ENCODE results near the gene SLC16A10.
A peak's percentile ranks its signal among the peaks of the same experiment; 100 is the strongest.

SLC16A10 gene

GRCh38 chr6:111258615-111259088, 171.3 kb downstream of the SLC16A10 start:
- H3K27ac ChIP-seq, result peak overlapping the region; percentile 88
- TF ChIP-seq, protein P1, sequence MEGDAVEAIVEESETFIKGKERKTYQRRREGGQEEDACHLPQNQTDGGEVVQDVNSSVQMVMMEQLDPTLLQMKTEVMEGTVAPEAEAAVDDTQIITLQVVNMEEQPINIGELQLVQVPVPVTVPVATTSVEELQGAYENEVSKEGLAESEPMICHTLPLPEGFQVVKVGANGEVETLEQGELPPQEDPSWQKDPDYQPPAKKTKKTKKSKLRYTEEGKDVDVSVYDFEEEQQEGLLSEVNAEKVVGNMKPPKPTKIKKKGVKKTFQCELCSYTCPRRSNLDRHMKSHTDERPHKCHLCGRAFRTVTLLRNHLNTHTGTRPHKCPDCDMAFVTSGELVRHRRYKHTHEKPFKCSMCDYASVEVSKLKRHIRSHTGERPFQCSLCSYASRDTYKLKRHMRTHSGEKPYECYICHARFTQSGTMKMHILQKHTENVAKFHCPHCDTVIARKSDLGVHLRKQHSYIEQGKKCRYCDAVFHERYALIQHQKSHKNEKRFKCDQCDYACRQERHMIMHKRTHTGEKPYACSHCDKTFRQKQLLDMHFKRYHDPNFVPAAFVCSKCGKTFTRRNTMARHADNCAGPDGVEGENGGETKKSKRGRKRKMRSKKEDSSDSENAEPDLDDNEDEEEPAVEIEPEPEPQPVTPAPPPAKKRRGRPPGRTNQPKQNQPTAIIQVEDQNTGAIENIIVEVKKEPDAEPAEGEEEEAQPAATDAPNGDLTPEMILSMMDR (conservative IDR thresholded peaks at IDR 0.05; ENCODE audit: low read depth), result no peak
- ChIA-PET CTCF (interaction anchor here (0.5 to 1.7 kb wide), 10 partner anchors 9 to 1057 kb away, joined by 3 to 8 read pairs (median 3); no protein-coding TSS in a partner anchor), POLR2A (ENCODE audit: low non-redundant PET) (interaction anchor here (0.6 kb wide), 1 partner anchor 1073 kb away, joined by 4 read pairs; no protein-coding TSS in a partner anchor)
- DNase-seq (ENCODE audit: low spot score), result no peak

- DNase-seq (ENCODE audit: low spot score), result peak; percentile 97
- ChIA-PET POLR2A (ENCODE audit: low non-redundant PET) (interaction anchor here (0.6 kb wide), 1 partner anchor 1072 kb away, joined by 4 read pairs; no protein-coding TSS in a partner anchor), CTCF (interaction anchor here (0.5 to 1.7 kb wide), 12 partner anchors 9 to 1058 kb away, joined by 3 to 8 read pairs (median 3); no protein-coding TSS in a partner anchor)
- TF ChIP-seq, protein P1 (conservative IDR thresholded peaks at IDR 0.05; ENCODE audit: low read depth), result peak; percentile 93
- peak overlapping the region; percentile 88 for H3K27ac ChIP-seq
Observed at GRCh38 chr6:111259089-111259831, 172.0 kb downstream of the SLC16A10 start.

DNA sequence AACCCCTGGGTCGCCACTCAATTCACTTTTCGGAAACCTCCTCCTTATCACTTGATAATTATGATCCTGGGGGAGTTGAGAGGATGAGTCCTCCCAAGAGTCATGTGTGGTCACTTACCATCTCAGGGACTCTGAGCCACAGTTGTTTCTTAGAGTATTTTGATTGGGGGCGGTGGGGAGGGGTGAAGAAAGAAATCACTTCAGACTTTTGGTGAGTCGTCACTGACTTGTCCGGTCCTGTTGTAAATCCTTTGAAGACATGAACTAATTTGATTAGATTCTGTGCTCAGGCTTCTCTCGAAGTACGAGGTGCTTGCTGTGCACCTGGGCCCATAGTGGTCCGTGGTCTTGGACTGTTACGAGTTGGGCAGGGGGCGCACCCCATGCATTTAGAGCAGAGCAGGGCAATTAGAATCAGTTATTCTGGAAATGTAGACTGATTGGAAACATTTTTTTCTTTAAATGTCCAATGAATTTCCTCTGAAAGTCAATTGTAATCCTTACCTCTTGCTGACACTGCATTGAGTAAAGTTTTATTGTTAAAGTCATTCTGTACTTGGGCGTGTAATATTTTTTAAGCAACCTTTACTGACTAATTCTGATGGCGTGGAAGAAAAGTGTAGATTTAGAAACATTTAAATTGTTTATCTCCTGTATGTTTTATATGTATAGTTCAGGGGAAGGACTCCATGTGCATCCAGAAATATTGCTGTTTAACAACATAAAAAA, 173.4 kb downstream of the SLC16A10 start:
- POLR2A ChIA-PET (ENCODE audit: low non-redundant PET), result no interaction called here
- DNase-seq (ENCODE audit: low spot score), result peak; percentile 47
- TF ChIP-seq, protein P1 (conservative IDR thresholded peaks at IDR 0.05; ENCODE audit: low read depth), result no peak
- CTCF ChIA-PET, result no interaction called here
- H3K27ac ChIP-seq, result peak overlapping the region; percentile 88

- no peak overlapping the region for H3K27ac ChIP-seq
- CTCF ChIA-PET, result interaction anchor here (0.5 kb wide), 1 partner anchor 271 kb away, joined by 5 read pairs; no protein-coding TSS in a partner anchor
- TF ChIP-seq, protein P1 (conservative IDR thresholded peaks at IDR 0.05; ENCODE audit: low read depth), result no peak
- DNase-seq (ENCODE audit: low spot score), result peak; percentile 63
- POLR2A ChIA-PET (ENCODE audit: low non-redundant PET), result no interaction called here
Observed at GRCh38 chr6:111263837-111264236, 176.5 kb downstream of the SLC16A10 start.

DNA sequence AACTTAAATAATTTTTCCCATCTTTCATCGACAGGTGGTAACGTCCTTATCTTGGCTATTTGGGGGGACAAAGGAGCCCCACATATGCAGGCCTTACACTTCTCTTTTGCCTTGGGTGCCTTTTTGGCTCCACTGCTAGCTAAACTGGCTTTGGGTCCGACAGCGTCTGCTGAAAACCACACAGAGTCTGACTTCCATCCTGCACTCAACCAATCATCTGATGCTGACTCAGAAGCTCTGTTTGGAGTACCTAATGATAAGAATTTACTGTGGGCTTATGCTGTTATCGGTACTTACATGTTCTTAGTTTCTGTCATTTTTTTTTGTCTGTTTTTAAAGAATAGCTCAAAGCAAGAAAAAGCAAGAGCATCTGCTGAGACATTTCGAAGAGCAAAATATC, 178.5 kb downstream of the SLC16A10 start:
- no peak overlapping the region for H3K27ac ChIP-seq
- TF ChIP-seq, protein P1 (conservative IDR thresholded peaks at IDR 0.05; ENCODE audit: low read depth), result no peak
- CTCF ChIA-PET, result interaction anchor here (0.6 kb wide), 1 partner anchor 16 kb away, joined by 3 read pairs; no protein-coding TSS in a partner anchor
- POLR2A ChIA-PET (ENCODE audit: low non-redundant PET), result no interaction called here
- no peak for DNase-seq (ENCODE audit: low spot score)

DNA sequence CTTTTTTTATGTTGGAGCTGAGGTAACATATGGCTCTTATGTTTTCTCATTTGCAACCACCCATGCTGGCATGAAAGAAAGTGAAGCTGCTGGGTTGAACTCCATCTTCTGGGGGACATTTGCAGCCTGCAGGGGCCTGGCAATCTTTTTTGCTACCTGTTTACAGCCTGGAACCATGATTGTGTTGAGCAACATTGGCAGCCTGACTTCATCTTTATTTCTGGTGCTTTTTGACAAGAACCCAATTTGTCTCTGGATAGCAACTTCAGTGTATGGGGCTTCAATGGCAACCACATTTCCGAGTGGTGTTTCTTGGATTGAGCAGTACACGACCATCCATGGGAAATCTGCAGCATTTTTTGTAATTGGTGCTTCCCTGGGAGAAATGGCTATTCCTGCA, 179.0 kb downstream of the SLC16A10 start:
- TF ChIP-seq, protein P1 (conservative IDR thresholded peaks at IDR 0.05; ENCODE audit: low read depth), result no peak
- POLR2A ChIA-PET (ENCODE audit: low non-redundant PET), result no interaction called here
- DNase-seq (ENCODE audit: low spot score), result no peak
- CTCF ChIA-PET, result interaction anchor here (0.6 kb wide), 1 partner anchor 15 kb away, joined by 3 read pairs; no protein-coding TSS in a partner anchor
- H3K27ac ChIP-seq, result no peak overlapping the region

All from RWPE1 (cell line).